ENCODE results near the gene VMP1.

GRCh38 chr17:59693582-59693981, 13.9 kb upstream of the VMP1 start:
- TF ChIP-seq MYC (IDR thresholded peaks at IDR 0.05; ENCODE audit: low read depth, low read length), result no peak
- TF ChIP-seq, protein P1, sequence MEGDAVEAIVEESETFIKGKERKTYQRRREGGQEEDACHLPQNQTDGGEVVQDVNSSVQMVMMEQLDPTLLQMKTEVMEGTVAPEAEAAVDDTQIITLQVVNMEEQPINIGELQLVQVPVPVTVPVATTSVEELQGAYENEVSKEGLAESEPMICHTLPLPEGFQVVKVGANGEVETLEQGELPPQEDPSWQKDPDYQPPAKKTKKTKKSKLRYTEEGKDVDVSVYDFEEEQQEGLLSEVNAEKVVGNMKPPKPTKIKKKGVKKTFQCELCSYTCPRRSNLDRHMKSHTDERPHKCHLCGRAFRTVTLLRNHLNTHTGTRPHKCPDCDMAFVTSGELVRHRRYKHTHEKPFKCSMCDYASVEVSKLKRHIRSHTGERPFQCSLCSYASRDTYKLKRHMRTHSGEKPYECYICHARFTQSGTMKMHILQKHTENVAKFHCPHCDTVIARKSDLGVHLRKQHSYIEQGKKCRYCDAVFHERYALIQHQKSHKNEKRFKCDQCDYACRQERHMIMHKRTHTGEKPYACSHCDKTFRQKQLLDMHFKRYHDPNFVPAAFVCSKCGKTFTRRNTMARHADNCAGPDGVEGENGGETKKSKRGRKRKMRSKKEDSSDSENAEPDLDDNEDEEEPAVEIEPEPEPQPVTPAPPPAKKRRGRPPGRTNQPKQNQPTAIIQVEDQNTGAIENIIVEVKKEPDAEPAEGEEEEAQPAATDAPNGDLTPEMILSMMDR (IDR thresholded peaks at IDR 0.05; ENCODE audit: low read depth, low read length), result no peak
- TF ChIP-seq, protein P2, sequence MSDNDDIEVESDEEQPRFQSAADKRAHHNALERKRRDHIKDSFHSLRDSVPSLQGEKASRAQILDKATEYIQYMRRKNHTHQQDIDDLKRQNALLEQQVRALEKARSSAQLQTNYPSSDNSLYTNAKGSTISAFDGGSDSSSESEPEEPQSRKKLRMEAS (IDR thresholded peaks at IDR 0.05; ENCODE audit: low read depth, low read length), result no peak
- no peak for TF ChIP-seq POLR2A (IDR thresholded peaks at IDR 0.05; ENCODE audit: extremely low read depth, insufficient read length)

Data from NB4 (cell line).